Adrenal gland (tissue), 5 donors: ENCODE measurements around the gene REST.

Source experiments
- CTCF ChIP-seq, 6 experiments: fragments of 450-650 bp in 4 of 6; fragments of 200-600 bp in 2 of 6; sonication (generic) in 1 of 6; IDR thresholded peaks; 1 replicate in 5 of 6; 2 replicates in 1 of 6; pipeline versions ENCODE4 v1.5.1 to v1.8.0; 2016 to 2021; ENCODE audit warnings: antibody characterized with exemption in 6 of 6, mild to moderate bottlenecking in 2 of 6, moderate library complexity in 1 of 6
- POLR2A ChIP-seq, 2 donors: fragments of 450-650 bp; IDR thresholded peaks; one replicate each; pipeline ENCODE4 v1.6.1; 2017; ENCODE audit warnings: antibody characterized with exemption in 2 of 2, mild to moderate bottlenecking in 2 of 2, moderate library complexity in 1 of 2
- donor health status: DM: no; HTN: no; CAD: no.

DNA sequence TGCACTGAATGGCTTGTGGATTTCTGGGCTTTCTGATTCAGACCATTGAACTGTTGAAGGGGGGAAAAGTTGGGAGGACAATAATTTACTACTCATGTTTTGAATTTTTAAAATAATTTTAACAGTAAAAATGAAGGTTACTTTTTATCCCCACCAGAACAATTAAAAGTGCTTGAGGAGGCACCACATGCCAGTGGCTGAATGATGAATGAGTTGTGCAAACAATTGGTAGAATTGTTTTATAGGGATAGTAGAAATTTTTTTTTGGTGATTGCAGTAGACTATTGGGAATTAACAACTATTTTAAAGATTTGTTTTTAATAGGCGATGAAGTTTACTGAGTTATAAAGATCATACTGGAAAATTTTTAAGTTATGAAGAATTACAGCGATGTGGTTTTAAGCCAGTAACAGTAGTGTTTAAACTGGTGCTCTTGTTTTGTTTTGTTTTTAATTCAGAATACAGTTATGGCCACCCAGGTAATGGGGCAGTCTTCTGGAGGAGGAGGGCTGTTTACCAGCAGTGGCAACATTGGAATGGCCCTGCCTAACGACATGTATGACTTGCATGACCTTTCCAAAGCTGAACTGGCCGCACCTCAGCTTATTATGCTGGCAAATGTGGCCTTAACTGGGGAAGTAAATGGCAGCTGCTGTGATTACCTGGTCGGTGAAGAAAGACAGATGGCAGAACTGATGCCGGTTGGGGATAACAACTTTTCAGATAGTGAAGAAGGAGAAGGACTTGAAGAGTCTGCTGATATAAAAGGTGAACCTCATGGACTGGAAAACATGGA is 2.7 kb downstream of the REST start:
- TF ChIP-seq POLR2A (IDR thresholded peaks at IDR 0.05) (no peak), CTCF (IDR thresholded peaks at IDR 0.05) (no peak)
